Activated naive CD4-positive, alpha-beta T cell treated with anti-CD3 and anti-CD28 coated beads, Interleukin-2, amount 50 U/mL, for 16 hours (primary cell): Measurements from ENCODE around the gene SAXO2.
A peak's percentile ranks its signal among the peaks of the same experiment; 100 is the strongest.
"Not testable (repeated sequence)": the region's sequence is repeated elsewhere in the genome, so short reads cannot be mapped to it uniquely, and the experiment has no call there.

ENCODE experiments used
- DNase-seq: peaks from one replicate; pipeline ENCODE4 v3.0.0-alpha.2; 2020

SAXO2 gene, protein sequence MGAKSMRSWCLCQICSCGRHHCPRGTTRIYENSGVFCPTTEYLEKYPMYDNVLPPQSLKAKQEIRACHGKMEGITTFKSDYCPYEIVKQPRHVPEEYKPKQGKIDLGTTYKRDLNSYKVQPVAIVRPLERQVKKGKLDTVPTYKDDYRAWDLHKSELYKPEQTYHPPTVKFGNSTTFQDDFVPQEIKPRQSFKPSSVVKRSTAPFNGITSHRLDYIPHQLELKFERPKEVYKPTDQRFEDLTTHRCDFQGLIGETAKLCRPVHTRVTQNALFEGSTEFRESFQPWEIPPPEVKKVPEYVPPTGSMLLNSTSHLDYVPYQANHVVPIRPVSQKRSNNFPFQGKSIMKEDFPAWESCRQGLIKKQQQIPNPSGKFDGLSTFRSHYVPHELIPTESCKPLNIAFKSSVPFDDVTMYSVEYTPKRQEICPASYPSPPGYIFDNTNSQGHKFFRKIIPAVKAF

DNA sequence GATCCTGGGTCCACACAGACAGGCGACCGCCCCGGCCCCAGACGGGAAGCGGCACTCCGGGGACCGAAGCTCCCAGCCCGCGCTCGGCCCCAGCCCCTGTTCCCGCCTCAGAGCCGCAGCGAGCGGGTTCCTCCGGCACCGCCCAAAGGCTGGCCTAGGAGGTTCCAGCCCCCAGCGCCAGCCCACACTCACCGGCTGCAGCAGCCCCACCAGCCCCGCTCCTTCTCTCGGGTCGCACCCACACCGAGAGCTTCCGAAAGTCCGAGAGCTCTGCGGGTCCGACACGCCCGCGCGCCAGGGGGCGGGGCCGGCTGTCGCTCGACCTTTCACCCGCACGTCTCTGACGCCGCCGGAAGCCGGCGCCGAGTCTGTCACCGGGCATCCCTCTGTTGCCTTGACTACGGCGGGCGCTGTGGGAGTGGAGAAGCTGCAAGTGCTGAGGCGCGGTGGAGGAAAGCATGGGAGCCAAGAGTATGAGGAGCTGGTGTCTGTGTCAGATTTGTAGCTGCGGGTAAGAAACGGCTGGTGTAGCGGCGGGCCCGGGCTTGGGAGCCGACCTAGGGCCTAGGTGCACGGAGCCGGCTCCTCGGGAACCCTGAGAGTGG is at the start of gene SAXO2, which contains the start of gene EFL1:
Gene SAXO2, plus strand, starts transcription at position 397 of the 605 bp plus-strand sequence. Its CDS starts 62 bp downstream, at position 459.
Gene EFL1, minus strand, starts transcription at position 313 of the 605 bp plus-strand sequence. CDS start 956 bp downstream, outside the sequence.
- peak; percentile 91 for DNase-seq

DNA sequence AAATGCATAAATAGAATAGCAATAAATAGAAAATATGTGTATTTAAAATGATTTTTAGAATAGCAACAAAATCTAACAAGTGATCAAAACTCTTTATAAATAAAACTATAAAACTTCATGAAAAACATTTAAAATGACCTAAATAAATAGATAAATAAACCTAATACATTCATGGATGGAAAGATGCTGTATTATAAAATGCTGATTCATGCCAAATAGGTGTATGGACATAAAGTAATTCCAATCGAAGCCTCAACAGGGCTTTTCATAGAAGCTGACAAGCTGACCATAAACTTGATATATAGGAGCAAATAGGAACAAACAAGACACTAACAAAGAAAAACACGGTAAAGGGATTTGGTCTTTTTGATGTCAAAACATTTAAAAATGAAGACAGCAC is 46.5 kb upstream of the SAXO2 start:
- DNase-seq = not testable (repeated sequence)

DNA sequence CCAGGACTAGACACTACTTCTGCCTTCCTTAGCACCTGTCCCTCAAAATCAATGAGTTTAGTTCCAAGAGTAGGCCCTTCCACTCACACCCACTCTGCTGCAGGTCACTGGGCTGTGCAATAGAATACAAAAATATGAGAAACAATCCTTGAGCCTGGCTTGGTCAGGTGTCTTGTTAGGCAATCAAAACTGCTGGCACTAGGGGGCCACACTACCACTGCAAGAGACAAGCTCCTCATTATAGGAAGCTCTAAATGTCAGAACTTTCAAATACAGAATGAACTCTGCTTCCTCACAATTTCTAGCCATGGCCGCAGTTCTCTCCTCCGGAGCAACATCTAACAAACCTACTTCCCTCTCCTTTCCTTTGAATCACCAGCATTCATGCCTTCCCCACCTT is 41.1 kb upstream of the SAXO2 start:
- peak; percentile 15 for DNase-seq

DNA sequence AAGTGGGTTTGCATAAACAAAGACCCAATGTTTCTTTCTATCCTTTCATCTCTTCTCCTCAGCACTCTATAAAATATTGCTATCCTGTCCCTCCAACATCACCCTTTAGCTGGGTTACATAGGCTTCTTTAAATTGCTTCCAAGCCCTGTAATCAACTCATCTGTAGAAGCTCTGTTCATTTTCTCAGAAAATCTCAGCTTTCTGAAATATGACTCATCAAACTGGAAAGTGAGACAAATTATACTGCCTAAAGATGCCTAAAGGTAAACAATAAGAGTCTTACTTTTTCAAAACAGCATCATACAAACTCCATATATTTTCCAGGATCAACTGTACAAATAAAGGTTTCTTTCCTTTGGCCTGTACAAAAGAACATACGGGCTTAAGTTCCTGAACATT is 33.9 kb upstream of the SAXO2 start:
- no peak for DNase-seq

GRCh38 chr15:82231233-82231632 is 31.4 kb upstream of the SAXO2 start:
- no peak for DNase-seq

- DNase-seq = no peak
Measured at GRCh38 chr15:82231842-82232241, 30.8 kb upstream of the SAXO2 start.

DNA sequence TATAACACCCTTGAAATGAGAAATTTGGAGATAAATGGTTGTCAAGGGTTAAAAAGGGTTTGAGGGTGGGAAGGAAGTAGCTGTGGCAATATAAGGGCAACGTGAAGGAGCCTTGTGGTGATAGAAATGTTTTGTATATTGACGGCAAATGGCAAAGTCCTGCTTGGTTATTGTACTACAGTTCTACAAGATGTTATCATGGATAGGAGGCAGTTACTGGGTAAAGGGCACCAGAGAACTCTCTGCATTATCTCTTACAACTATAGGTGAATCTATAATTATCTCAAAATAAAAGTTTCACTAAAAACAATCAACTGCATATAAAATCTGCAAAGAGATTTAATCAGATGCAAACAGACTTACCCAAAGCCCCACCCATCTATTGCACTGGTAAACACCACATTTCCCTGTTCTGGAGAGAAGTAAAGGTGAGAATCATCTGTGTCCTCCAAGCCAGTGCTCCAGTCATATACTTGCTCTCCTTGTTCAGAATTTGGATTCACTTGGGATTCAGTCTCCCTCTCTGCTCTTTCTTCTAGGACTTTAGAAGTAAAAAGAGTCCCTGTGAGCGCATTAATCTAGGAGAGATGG is 24.6 kb upstream of the SAXO2 start:
- DNase-seq = not testable (repeated sequence)

DNA sequence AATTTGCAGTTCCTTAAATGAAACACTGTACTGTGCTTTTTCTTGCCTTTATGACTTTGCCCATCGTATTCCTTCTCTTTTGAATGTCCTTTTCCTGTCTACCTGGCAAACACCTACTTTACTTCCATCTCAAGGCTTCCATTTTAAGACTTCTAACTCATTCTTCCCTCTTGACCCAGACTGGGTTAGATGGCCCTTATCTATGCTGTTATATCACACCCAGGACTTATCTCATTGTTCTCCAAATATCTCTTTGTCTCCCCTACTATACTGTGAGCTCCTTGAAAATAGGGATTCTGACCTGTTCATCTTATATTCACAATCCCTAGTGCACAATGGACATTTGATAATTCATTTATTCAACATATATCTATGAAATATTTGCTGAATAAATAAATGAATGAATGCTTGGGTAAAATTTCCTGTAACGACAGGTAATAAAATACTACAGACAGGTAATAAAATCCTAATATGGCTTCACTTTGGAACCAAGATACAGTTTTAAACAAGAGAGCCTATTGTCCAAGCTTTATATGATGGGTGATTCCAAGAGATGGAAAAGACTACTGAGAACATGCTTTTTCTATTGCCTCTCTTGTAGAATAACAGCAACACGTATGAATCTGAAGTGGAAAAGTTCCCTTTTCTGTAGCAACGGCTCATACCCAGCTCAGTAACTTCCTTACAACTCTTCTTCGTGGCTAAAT is 22.8 kb upstream of the SAXO2 start:
- no peak for DNase-seq

GRCh38 chr15:82241836-82242499 is 20.6 kb upstream of the SAXO2 start:
- DNase-seq = not testable (repeated sequence)

DNA sequence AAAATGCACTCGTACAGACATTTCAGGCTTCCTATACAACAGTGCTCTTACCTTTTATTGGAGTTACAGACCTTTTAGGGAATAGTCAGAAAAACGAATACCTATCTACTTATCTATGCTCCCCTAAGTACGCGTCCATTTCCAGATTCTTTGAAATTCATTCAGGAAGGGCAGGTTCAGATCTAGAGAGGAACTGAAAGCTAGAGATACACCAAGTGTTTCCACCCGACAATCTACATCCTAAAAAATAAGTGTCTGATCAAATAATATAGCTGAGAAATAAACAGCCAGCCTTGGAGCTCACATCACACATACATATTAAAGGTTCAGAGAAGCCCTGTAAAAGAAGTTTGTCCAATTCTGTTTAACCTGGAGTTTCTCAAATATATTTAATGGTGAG is 19.0 kb upstream of the SAXO2 start:
- not testable (repeated sequence) for DNase-seq

GRCh38 chr15:82245956-82246355 is 16.7 kb upstream of the SAXO2 start:
- DNase-seq = not testable (repeated sequence)

- DNase-seq = not testable (repeated sequence)
Measured at GRCh38 chr15:82248261-82248660, 14.4 kb upstream of the SAXO2 start.

DNA sequence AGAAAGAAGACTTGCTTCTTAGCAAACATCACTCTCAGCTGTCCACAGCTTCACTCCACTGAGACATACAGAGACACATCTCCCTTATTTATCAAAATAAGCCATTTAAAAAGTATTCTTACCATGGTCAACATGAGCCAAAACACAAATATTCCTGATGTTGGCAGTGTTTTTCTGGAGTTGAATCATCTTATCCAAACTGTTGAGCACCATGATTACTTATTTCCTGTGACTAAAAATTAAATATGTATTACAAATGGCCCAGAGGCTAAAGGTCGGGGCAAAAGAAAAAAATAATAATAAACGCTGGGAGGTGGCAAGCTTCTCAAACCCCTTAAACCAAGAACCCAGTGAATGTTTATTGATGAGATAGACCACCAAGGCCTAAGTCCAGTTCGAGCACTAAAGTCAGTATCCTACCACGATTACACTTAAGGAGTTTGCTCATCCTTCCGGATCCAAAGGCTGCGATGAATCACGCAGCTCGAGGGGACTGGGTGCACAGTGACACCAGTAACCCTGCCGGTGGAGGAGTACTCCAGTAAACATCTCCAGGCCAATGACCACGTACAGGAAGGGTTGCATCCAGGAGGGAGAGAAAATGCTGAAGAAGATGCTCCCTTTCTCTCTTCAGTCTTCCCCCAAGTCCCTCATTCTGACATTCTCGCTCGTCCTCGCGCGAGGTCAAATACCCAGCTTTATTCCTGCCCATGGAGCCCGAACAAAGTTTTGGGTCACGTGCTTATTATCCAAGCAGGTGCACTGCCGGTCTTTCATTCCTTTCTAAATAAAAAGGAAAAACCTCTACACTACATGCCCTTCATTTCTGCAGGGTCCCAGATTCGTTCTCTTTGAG is 824 bp upstream of the SAXO2 start:
- DNase-seq = peak; percentile 29

DNA sequence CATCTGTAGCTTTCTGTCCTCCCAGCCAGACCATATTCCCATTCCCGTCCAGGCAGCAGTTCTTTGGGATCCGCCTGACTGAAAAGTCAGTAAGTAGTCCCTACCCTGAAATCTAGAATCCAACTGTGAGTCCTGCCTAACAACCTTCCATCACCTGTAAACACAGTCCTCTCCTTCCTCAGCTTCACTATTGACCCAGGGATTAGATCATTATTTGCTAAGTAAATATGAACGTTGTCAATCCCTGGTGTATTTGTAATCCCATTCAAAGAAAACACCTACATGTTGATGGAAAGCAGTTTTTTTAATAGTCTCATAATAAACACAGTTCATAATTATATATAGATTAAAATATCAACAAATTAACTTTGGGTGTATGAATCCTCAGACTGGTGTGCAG is 732 bp downstream of the SAXO2 start:
- DNase-seq = no peak

GRCh38 chr15:82267137-82267536 is 4.5 kb downstream of the SAXO2 start:
- DNase-seq = not testable (repeated sequence)

- DNase-seq = not testable (repeated sequence)
Measured at GRCh38 chr15:82268454-82268853, 5.8 kb downstream of the SAXO2 start.

DNA sequence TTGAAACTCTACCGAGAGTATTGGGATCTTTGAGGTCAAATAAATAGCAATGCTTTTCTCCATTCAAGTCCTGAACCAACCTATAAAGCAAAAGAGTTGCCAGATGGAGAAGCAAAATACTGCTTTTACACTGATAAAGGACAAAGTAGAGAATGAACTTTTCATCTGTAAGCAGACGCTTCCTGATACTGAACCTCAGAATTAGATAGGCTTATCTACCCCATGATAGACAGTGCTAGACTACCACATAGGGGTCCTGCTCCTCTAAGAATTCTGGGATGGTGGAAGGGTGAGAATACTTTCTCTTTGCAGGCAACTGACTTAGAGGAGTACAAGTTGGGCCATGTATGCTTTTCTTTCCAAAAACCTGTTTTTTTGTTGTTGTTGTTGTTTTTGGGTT is 9.5 kb downstream of the SAXO2 start:
- no peak for DNase-seq

DNA sequence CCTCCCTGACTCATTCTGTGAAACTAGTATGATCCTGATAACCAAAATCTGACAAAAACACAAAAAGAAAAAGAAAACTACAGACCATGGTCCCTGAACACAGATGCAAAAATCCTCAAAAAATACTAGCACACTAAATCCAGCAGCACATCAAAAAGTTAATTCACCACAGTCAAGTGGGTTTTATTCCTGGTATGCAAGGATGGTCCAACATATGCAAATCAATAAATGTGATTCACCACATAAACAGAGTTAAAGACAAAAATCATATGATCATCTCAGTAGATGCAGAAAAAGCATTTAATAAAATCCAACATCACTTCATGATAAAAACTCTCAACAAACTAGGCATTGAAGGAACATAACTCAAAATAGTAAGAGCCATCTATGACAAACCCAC is 12.8 kb downstream of the SAXO2 start:
- DNase-seq = no peak

DNA sequence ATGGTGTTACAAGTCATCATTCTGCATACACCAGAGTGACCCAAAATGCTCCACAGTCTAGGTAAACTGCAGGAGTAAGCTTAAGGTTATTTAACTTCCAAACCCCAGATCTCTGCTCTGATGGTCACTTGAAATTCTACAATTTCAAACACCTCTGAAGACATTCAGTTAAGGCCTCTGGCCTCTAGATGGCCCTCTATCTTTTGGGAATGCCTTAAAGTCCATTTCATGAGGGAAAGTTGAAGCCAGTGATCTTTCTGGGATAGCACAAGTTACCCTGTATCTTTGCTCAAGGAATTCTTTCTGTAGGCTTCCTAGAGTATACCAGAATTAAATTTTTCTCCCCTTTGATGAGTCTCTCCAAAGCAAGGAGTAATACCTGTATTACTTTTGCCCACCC is 18.7 kb downstream of the SAXO2 start:
- DNase-seq = not testable (repeated sequence)

- not testable (repeated sequence) for DNase-seq
Measured at GRCh38 chr15:82282386-82282785, 19.8 kb downstream of the SAXO2 start.

- not testable (repeated sequence) for DNase-seq
Measured at GRCh38 chr15:82284381-82284780, 21.8 kb downstream of the SAXO2 start.
